ENCODE data around the gene NR2C2.

Gene NR2C2

GRCh38 chr3:14921811-14922705 lies 25.3 kb upstream of the NR2C2 start:
- Histone ChIP-seq H3K14ac (ENCODE audit: low read length) (no peak overlapping the region), H4K8ac (ENCODE audit: low read depth, low read length) (no peak overlapping the region), H3K27me3 (ENCODE audit: control insufficient read depth in 3 of 3, insufficient read depth in 3 of 3, low read depth in 1 of 3, low read length in 3 of 3) (peaks cover 0 to 22% (median 1%) of the 10 kb centered on the region in 3 experiments), H3K4me1 (ENCODE audit: control insufficient read depth in 2 of 2, insufficient read depth in 1 of 2, low read depth in 1 of 2, low read length in 2 of 2) (peaks cover 2 to 9% of the 10 kb centered on the region in 2 donors), H2BK120ac (ENCODE audit: low read depth, low read length) (no peak overlapping the region), H3K4ac (ENCODE audit: low read length) (no peak overlapping the region), H3K4me3 (ENCODE audit: low read length in 2 of 2) (no peak overlapping the region), H2BK12ac (ENCODE audit: low read length) (peak overlapping the region; percentile 43), H3K9me3 (replicated peaks in 1 of 2; ENCODE audit: control insufficient read depth in 2 of 2, insufficient read depth in 1 of 2, low read depth in 1 of 2, low read length in 2 of 2) (no peaks in the 10 kb centered on the region), H3K9ac (ENCODE audit: low read depth, low read length, poor library complexity) (no peak overlapping the region), H3K4me2 (ENCODE audit: insufficient read depth, low read length, poor library complexity, severe bottlenecking) (no peak overlapping the region), H4K91ac (ENCODE audit: low read depth, low read length, poor library complexity) (peak overlapping the region; percentile 3), H2BK15ac (ENCODE audit: low read length) (no peak overlapping the region), H3K79me1 (ENCODE audit: low read depth, low read length) (no peaks in the 10 kb centered on the region), H3K36me3 (replicated peaks in 1 of 2; ENCODE audit: control insufficient read depth in 2 of 2, insufficient read depth in 2 of 2, low read length in 2 of 2) (no peaks in the 10 kb centered on the region), H3K23ac (ENCODE audit: low read depth, low read length, poor library complexity) (no peak overlapping the region), H2BK5ac (ENCODE audit: low read length) (peak overlapping the region; percentile 29), H2AFZ (ENCODE audit: low read length) (no peak overlapping the region), H3K18ac (ENCODE audit: low read length) (no peak overlapping the region), H3K27ac (replicated peaks; ENCODE audit: low read length) (no peak overlapping the region), H2AK5ac (ENCODE audit: low read depth, low read length) (peak overlapping the region; percentile 24)
- WGBS, 2 donors (ENCODE audit: extremely low coverage in 2 of 2, insufficient read length in 2 of 2, insufficient replicate concordance in 1 of 2), result no CpG with 5 or more reads among the region's 21 CpGs
- DNase-seq (ENCODE audit: low spot score), result no peak

GRCh38 chr3:14922863-14923262 lies 24.5 kb upstream of the NR2C2 start:
- no peak overlapping the region for H3K23ac ChIP-seq (ENCODE audit: low read depth, low read length, poor library complexity)
- no peak overlapping the region for H2BK15ac ChIP-seq (ENCODE audit: low read length)
- no peak overlapping the region for H4K91ac ChIP-seq (ENCODE audit: low read depth, low read length, poor library complexity)
- no peak overlapping the region for H3K14ac ChIP-seq (ENCODE audit: low read length)
- H3K4me2 ChIP-seq (ENCODE audit: insufficient read depth, low read length, poor library complexity, severe bottlenecking), result no peak overlapping the region
- H3K4me1 ChIP-seq (ENCODE audit: control insufficient read depth in 2 of 2, insufficient read depth in 1 of 2, low read depth in 1 of 2, low read length in 2 of 2), result peaks cover 2 to 9% of the 10 kb centered on the region in 2 donors
- H2BK12ac ChIP-seq (ENCODE audit: low read length), result no peak overlapping the region
- H3K27me3 ChIP-seq (ENCODE audit: control insufficient read depth in 3 of 3, insufficient read depth in 3 of 3, low read depth in 1 of 3, low read length in 3 of 3), result peaks cover 0 to 22% (median 1%) of the 10 kb centered on the region in 3 experiments
- no peak overlapping the region for H2AK5ac ChIP-seq (ENCODE audit: low read depth, low read length)
- H3K79me1 ChIP-seq (ENCODE audit: low read depth, low read length), result no peaks in the 10 kb centered on the region
- H3K9ac ChIP-seq (ENCODE audit: low read depth, low read length, poor library complexity), result no peak overlapping the region
- no peak overlapping the region for H3K4ac ChIP-seq (ENCODE audit: low read length)
- H4K8ac ChIP-seq (ENCODE audit: low read depth, low read length), result no peak overlapping the region
- WGBS, 2 donors (ENCODE audit: extremely low coverage in 2 of 2, insufficient read length in 2 of 2, insufficient replicate concordance in 1 of 2), result no CpG with 5 or more reads among the region's 13 CpGs
- no peak overlapping the region for H2BK120ac ChIP-seq (ENCODE audit: low read depth, low read length)
- no peak overlapping the region for H3K27ac ChIP-seq (replicated peaks; ENCODE audit: low read length)
- no peak overlapping the region for H3K4me3 ChIP-seq (ENCODE audit: low read length in 2 of 2)
- H3K9me3 ChIP-seq (replicated peaks in 1 of 2; ENCODE audit: control insufficient read depth in 2 of 2, insufficient read depth in 1 of 2, low read depth in 1 of 2, low read length in 2 of 2), result no peaks in the 10 kb centered on the region
- H2AFZ ChIP-seq (ENCODE audit: low read length), result no peak overlapping the region
- DNase-seq (ENCODE audit: low spot score), result no peak
- H3K18ac ChIP-seq (ENCODE audit: low read length), result no peak overlapping the region
- H2BK5ac ChIP-seq (ENCODE audit: low read length), result no peak overlapping the region
- H3K36me3 ChIP-seq (replicated peaks in 1 of 2; ENCODE audit: control insufficient read depth in 2 of 2, insufficient read depth in 2 of 2, low read length in 2 of 2), result no peaks in the 10 kb centered on the region

GRCh38 chr3:14923476-14923875 lies 23.9 kb upstream of the NR2C2 start:
- no peak overlapping the region for H3K4me2 ChIP-seq (ENCODE audit: insufficient read depth, low read length, poor library complexity, severe bottlenecking)
- no peak overlapping the region for H3K9ac ChIP-seq (ENCODE audit: low read depth, low read length, poor library complexity)
- H2AK5ac ChIP-seq (ENCODE audit: low read depth, low read length), result no peak overlapping the region
- H3K4me3 ChIP-seq (ENCODE audit: low read length in 2 of 2), result no peak overlapping the region
- H3K27ac ChIP-seq (replicated peaks; ENCODE audit: low read length), result no peak overlapping the region
- H3K4ac ChIP-seq (ENCODE audit: low read length), result no peak overlapping the region
- H3K14ac ChIP-seq (ENCODE audit: low read length), result no peak overlapping the region
- no peak overlapping the region for H4K91ac ChIP-seq (ENCODE audit: low read depth, low read length, poor library complexity)
- peak overlapping the region; percentile 22 for H3K23ac ChIP-seq (ENCODE audit: low read depth, low read length, poor library complexity)
- no peak overlapping the region for H2BK120ac ChIP-seq (ENCODE audit: low read depth, low read length)
- H3K79me1 ChIP-seq (ENCODE audit: low read depth, low read length), result no peaks in the 10 kb centered on the region
- peaks cover 2 to 9% of the 10 kb centered on the region in 2 donors for H3K4me1 ChIP-seq (ENCODE audit: control insufficient read depth in 2 of 2, insufficient read depth in 1 of 2, low read depth in 1 of 2, low read length in 2 of 2)
- DNase-seq (ENCODE audit: low spot score), result no peak
- H2BK12ac ChIP-seq (ENCODE audit: low read length), result no peak overlapping the region
- H2AFZ ChIP-seq (ENCODE audit: low read length), result peak overlapping the region; percentile 37
- H2BK15ac ChIP-seq (ENCODE audit: low read length), result no peak overlapping the region
- H3K9me3 ChIP-seq (replicated peaks in 1 of 2; ENCODE audit: control insufficient read depth in 2 of 2, insufficient read depth in 1 of 2, low read depth in 1 of 2, low read length in 2 of 2), result no peaks in the 10 kb centered on the region
- no peak overlapping the region for H2BK5ac ChIP-seq (ENCODE audit: low read length)
- peak overlapping the region; percentile 13 for H3K18ac ChIP-seq (ENCODE audit: low read length)
- H4K8ac ChIP-seq (ENCODE audit: low read depth, low read length), result no peak overlapping the region
- peaks cover 0 to 22% (median 1%) of the 10 kb centered on the region in 3 experiments for H3K27me3 ChIP-seq (ENCODE audit: control insufficient read depth in 3 of 3, insufficient read depth in 3 of 3, low read depth in 1 of 3, low read length in 3 of 3)
- WGBS, 2 donors (ENCODE audit: extremely low coverage in 2 of 2, insufficient read length in 2 of 2, insufficient replicate concordance in 1 of 2), result no CpG with 5 or more reads among the region's 6 CpGs
- no peaks in the 10 kb centered on the region for H3K36me3 ChIP-seq (replicated peaks in 1 of 2; ENCODE audit: control insufficient read depth in 2 of 2, insufficient read depth in 2 of 2, low read length in 2 of 2)

- DNase-seq (ENCODE audit: low spot score), result peak; percentile 64
- WGBS, 2 donors (ENCODE audit: extremely low coverage in 2 of 2, insufficient read length in 2 of 2, insufficient replicate concordance in 1 of 2), result no CpG with 5 or more reads among the region's 9 CpGs
- H3K18ac ChIP-seq (ENCODE audit: low read length), result no peak overlapping the region
Measured at GRCh38 chr3:14925729-14926591, 21.4 kb upstream of the NR2C2 start.

More at GRCh38 chr3:14925729-14926591, 21.4 kb upstream of the NR2C2 start:
- Histone ChIP-seq H2AFZ (ENCODE audit: low read length) (peak overlapping the region; percentile 24), H3K27me3 (ENCODE audit: control insufficient read depth in 3 of 3, insufficient read depth in 3 of 3, low read depth in 1 of 3, low read length in 3 of 3) (peaks cover 0 to 22% (median 0%) of the 10 kb centered on the region in 3 experiments), H4K91ac (ENCODE audit: low read depth, low read length, poor library complexity) (no peak overlapping the region), H2BK15ac (ENCODE audit: low read length) (no peak overlapping the region), H3K14ac (ENCODE audit: low read length) (no peak overlapping the region), H3K9me3 (replicated peaks in 1 of 2; ENCODE audit: control insufficient read depth in 2 of 2, insufficient read depth in 1 of 2, low read depth in 1 of 2, low read length in 2 of 2) (no peaks in the 10 kb centered on the region), H2BK12ac (ENCODE audit: low read length) (no peak overlapping the region), H2BK120ac (ENCODE audit: low read depth, low read length) (no peak overlapping the region), H3K27ac (replicated peaks; ENCODE audit: low read length) (no peak overlapping the region), H2AK5ac (ENCODE audit: low read depth, low read length) (no peak overlapping the region), H3K23ac (ENCODE audit: low read depth, low read length, poor library complexity) (no peak overlapping the region), H3K79me1 (ENCODE audit: low read depth, low read length) (no peaks in the 10 kb centered on the region), H3K4me2 (ENCODE audit: insufficient read depth, low read length, poor library complexity, severe bottlenecking) (no peak overlapping the region), H3K36me3 (replicated peaks in 1 of 2; ENCODE audit: control insufficient read depth in 2 of 2, insufficient read depth in 2 of 2, low read length in 2 of 2) (no peaks in the 10 kb centered on the region), H3K4ac (ENCODE audit: low read length) (no peak overlapping the region), H2BK5ac (ENCODE audit: low read length) (no peak overlapping the region), H3K9ac (ENCODE audit: low read depth, low read length, poor library complexity) (no peak overlapping the region), H4K8ac (ENCODE audit: low read depth, low read length) (no peak overlapping the region), H3K4me3 (ENCODE audit: low read length in 2 of 2) (no peak overlapping the region), H3K4me1 (ENCODE audit: control insufficient read depth in 2 of 2, insufficient read depth in 1 of 2, low read depth in 1 of 2, low read length in 2 of 2) (peaks cover 2 to 9% of the 10 kb centered on the region in 2 donors)
